Measurements from ENCODE around the gene PIK3R5. TPM values are rescaled to one million over a fixed set of nuclear protein-coding genes. Genes with fewer than 3 reads are reported as not detected.

Gene PIK3R5
- total and polyA plus RNA-seq, 2 donors (not counting 1 experiment from before 2014, with no cell fraction given): 63.1 to 70.0 TPM

GRCh38 chr17:9009737-9010136, 44.2 kb upstream of the PIK3R5 start:
- H3K9ac ChIP-seq (ENCODE audit: low read length): no peak overlapping the region
- H4K20me1 ChIP-seq (ENCODE audit: control insufficient read depth, insufficient read depth, low read length, poor library complexity, severe bottlenecking): no peaks in the 10 kb centered on the region
- H3K27ac Mint-ChIP-seq: no peak overlapping the region
- H3K4me1 ChIP-seq (ENCODE audit: control insufficient read depth in 2 of 2, insufficient read depth in 2 of 2, low read length in 2 of 2): peaks cover under 1 to 3% of the 10 kb centered on the region in 2 donors
- no peak overlapping the region for H3K4me3 ChIP-seq (ENCODE audit: control extremely low read depth in 1 of 5, extremely low read depth in 1 of 5, insufficient read depth in 1 of 5, low read depth in 2 of 5, low read length in 4 of 5)
- peaks cover 0 to 45% (median 26%) of the 10 kb centered on the region in 4 experiments for H3K27me3 ChIP-seq (replicated peaks in 1 of 4; ENCODE audit: control extremely low read depth in 1 of 4, control insufficient read depth in 3 of 4, insufficient read depth in 4 of 4, low read length in 3 of 4)
- no peaks in the 10 kb centered on the region for H3K9me3 Mint-ChIP-seq (ENCODE audit: insufficient read depth)
- POLR2A ChIA-PET: no interaction called here
- CTCF ChIA-PET: interaction anchor here (6.3 kb wide), 1 partner anchor 11 kb away, joined by 32 read pairs; no protein-coding TSS in a partner anchor
- ATAC-seq (ENCODE audit: low read depth): no peak
- no peak overlapping the region for H2AFZ ChIP-seq (ENCODE audit: insufficient read depth, low read depth, low read length, poor library complexity, severe bottlenecking)
- H3K9me3 ChIP-seq (ENCODE audit: control extremely low read depth in 1 of 3, control insufficient read depth in 2 of 3, insufficient read depth in 1 of 3, low read length in 2 of 3): peaks cover 0 to 8% (median 0%) of the 10 kb centered on the region in 3 donors
- no peak overlapping the region for H3K4me3 Mint-ChIP-seq
- no peak for TF ChIP-seq EZH2 (IDR thresholded peaks at IDR 0.05; ENCODE audit: borderline replicate concordance, insufficient read depth, low read depth, low read length, poor library complexity, severe bottlenecking)
- TF ChIP-seq, protein P1, sequence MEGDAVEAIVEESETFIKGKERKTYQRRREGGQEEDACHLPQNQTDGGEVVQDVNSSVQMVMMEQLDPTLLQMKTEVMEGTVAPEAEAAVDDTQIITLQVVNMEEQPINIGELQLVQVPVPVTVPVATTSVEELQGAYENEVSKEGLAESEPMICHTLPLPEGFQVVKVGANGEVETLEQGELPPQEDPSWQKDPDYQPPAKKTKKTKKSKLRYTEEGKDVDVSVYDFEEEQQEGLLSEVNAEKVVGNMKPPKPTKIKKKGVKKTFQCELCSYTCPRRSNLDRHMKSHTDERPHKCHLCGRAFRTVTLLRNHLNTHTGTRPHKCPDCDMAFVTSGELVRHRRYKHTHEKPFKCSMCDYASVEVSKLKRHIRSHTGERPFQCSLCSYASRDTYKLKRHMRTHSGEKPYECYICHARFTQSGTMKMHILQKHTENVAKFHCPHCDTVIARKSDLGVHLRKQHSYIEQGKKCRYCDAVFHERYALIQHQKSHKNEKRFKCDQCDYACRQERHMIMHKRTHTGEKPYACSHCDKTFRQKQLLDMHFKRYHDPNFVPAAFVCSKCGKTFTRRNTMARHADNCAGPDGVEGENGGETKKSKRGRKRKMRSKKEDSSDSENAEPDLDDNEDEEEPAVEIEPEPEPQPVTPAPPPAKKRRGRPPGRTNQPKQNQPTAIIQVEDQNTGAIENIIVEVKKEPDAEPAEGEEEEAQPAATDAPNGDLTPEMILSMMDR (IDR thresholded peaks at IDR 0.05): no peak
- peaks cover 79% of the 10 kb centered on the region for H3K27me3 Mint-ChIP-seq
- H3K4me2 ChIP-seq (replicated peaks; ENCODE audit: low read depth, low read length, poor library complexity, severe bottlenecking): no peak overlapping the region
- H3K79me2 ChIP-seq (ENCODE audit: control insufficient read depth, insufficient read depth, low read length): no peaks in the 10 kb centered on the region
- H3K36me3 ChIP-seq (replicated peaks in 1 of 2; ENCODE audit: control extremely low read depth in 1 of 2, control insufficient read depth in 1 of 2, extremely low read depth in 1 of 2, insufficient read depth in 2 of 2, low read length in 1 of 2): no peaks in the 10 kb centered on the region
- no peak overlapping the region for H3K27ac ChIP-seq (ENCODE audit: low read length in 2 of 2)
- H3K4me1 Mint-ChIP-seq: peaks cover 4% of the 10 kb centered on the region
- WGBS (ENCODE audit: insufficient coverage): 77% methylated on average over 6 of the region's 6 CpGs
- intact Hi-C loops (cut with micrococcal nuclease): no loop called here
- no peak for DNase-seq

DNA sequence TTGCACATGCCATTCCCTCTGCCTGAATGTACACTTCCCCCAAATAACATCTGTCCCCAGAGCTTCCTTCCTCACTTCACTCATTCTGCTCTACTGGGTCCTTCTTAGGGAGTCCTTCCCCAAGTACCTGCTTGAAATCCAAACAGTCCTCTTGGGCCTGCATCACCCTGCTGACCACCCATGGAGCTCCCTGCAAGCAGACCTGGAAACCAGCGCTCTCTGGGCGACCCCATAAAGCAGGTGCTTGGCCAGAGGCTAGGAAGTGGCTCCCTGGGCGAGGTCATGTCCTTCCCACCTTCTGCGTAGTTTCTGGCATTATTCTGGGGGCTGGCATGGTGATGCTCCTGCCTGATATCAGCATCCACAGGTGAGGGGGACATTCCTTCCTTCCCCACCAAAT, 43.6 kb upstream of the PIK3R5 start:
- TF ChIP-seq, protein P1 (IDR thresholded peaks at IDR 0.05): no peak
- no peak for TF ChIP-seq EZH2 (IDR thresholded peaks at IDR 0.05; ENCODE audit: borderline replicate concordance, insufficient read depth, low read depth, low read length, poor library complexity, severe bottlenecking)
- DNase-seq (no peak), ATAC-seq (ENCODE audit: low read depth) (no peak)
- Histone ChIP-seq H2AFZ (ENCODE audit: insufficient read depth, low read depth, low read length, poor library complexity, severe bottlenecking) (no peak overlapping the region), H3K4me2 (replicated peaks; ENCODE audit: low read depth, low read length, poor library complexity, severe bottlenecking) (no peak overlapping the region), H3K4me3 (ENCODE audit: control extremely low read depth in 1 of 5, extremely low read depth in 1 of 5, insufficient read depth in 1 of 5, low read depth in 2 of 5, low read length in 4 of 5) (no peak overlapping the region), H3K9me3 (ENCODE audit: control extremely low read depth in 1 of 3, control insufficient read depth in 2 of 3, insufficient read depth in 1 of 3, low read length in 2 of 3) (peaks cover 0 to 14% (median 0%) of the 10 kb centered on the region in 3 donors), H3K79me2 (ENCODE audit: control insufficient read depth, insufficient read depth, low read length) (no peaks in the 10 kb centered on the region), H3K27ac (ENCODE audit: low read length in 2 of 2) (no peak overlapping the region), H3K4me1 (ENCODE audit: control insufficient read depth in 2 of 2, insufficient read depth in 2 of 2, low read length in 2 of 2) (peaks cover 6 to 9% of the 10 kb centered on the region in 2 donors), H3K27me3 (replicated peaks in 1 of 4; ENCODE audit: control extremely low read depth in 1 of 4, control insufficient read depth in 3 of 4, insufficient read depth in 4 of 4, low read length in 3 of 4) (peaks cover 0 to 47% (median 29%) of the 10 kb centered on the region in 4 experiments), H3K9ac (ENCODE audit: low read length) (no peak overlapping the region), H3K36me3 (replicated peaks in 1 of 2; ENCODE audit: control extremely low read depth in 1 of 2, control insufficient read depth in 1 of 2, extremely low read depth in 1 of 2, insufficient read depth in 2 of 2, low read length in 1 of 2) (no peaks in the 10 kb centered on the region), H4K20me1 (ENCODE audit: control insufficient read depth, insufficient read depth, low read length, poor library complexity, severe bottlenecking) (no peaks in the 10 kb centered on the region)
- Mint-ChIP-seq H3K27me3 (peaks cover 75% of the 10 kb centered on the region), H3K27ac (no peak overlapping the region), H3K4me1 (peaks cover 9% of the 10 kb centered on the region), H3K9me3 (ENCODE audit: insufficient read depth) (no peaks in the 10 kb centered on the region), H3K4me3 (no peak overlapping the region)
- POLR2A ChIA-PET: no interaction called here
- WGBS (ENCODE audit: insufficient coverage): 90% methylated on average over 3 of the region's 4 CpGs
- intact Hi-C loops (cut with micrococcal nuclease): no loop called here
- CTCF ChIA-PET: interaction anchor here (6.3 kb wide), 1 partner anchor 10 kb away, joined by 32 read pairs; no protein-coding TSS in a partner anchor

All from B cell (primary cell).